Right lobe of liver (tissue), 6 donors: ENCODE results near the gene RTF1. TPM values are rescaled to one million over a fixed set of nuclear protein-coding genes. Genes with fewer than 3 reads are reported as not detected.

Experiments
- ATAC-seq, 4 donors: fragments of 200-7000 bp; cut with Tn5 transposase; one replicate each; pipeline ENCODE4 v1.9.1; 2020; ENCODE audit warnings: mild to moderate bottlenecking in 4 of 4, moderate library complexity in 4 of 4
- DNase-seq, 3 donors: peaks; one replicate each; pipeline ENCODE4 v3.0.0-alpha.2; 2020
- H3K27ac ChIP-seq, 3 donors: fragments of 200-600 bp; one replicate each; pipeline ENCODE4 v1.8.0; 2022
- H3K27me3 ChIP-seq, 2 donors: fragments of 200-600 bp; one replicate each; pipeline ENCODE4 v1.8.0; 2022
- H3K36me3 ChIP-seq, 4 donors: fragments of 200-600 bp; sonication (generic) in 1 of 4; one replicate each; pipeline versions ENCODE4 v1.5.1 to v1.8.0; 2017 to 2022; ENCODE audit warnings: control low read depth in 1 of 4
- H3K4me1 ChIP-seq, 4 donors: fragments of 200-600 bp; sonication (generic) in 1 of 4; one replicate each; pipeline versions ENCODE4 v1.5.1 to v1.8.0; 2017 to 2022; ENCODE audit warnings: control low read depth in 1 of 4
- H3K4me3 ChIP-seq, 3 donors: fragments of 200-600 bp; one replicate each; pipeline ENCODE4 v1.8.0; 2022
- H3K9me3 ChIP-seq, 4 donors: fragments of 200-600 bp; sonication (generic) in 1 of 4; one replicate each; pipeline versions ENCODE4 v1.5.1 to v1.8.0; 2017 to 2022; ENCODE audit warnings: control low read depth in 1 of 4
- CTCF ChIP-seq, 4 donors: fragments of 200-600 bp in 3 of 4; fragments of 450-650 bp in 1 of 4; IDR thresholded peaks; one replicate each; pipeline versions ENCODE4 v1.5.1 to v1.8.0; 2016 to 2022; ENCODE audit warnings: antibody characterized with exemption in 4 of 4, mild to moderate bottlenecking in 2 of 4
- POLR2A ChIP-seq: fragments of 450-650 bp; IDR thresholded peaks from one replicate; pipeline ENCODE4 v1.6.1; 2017; ENCODE audit warnings: antibody characterized with exemption, mild to moderate bottlenecking
- WGBS: methylation state at CpG from one replicate; pipeline ENCODE4 v1.1.6; 2018; ENCODE audit warnings: low coverage, low lambda C conversion rate; ENCODE audit not compliant: insufficient coverage; ENCODE audit errors: missing lambda C conversion rate; 5-methylcytosine and 5-hydroxymethylcytosine counted together
- intact Hi-C, 2 donors: fragments of 100-400 bp; cut with DNase I; formaldehyde crosslinking; loops; one replicate each; pipeline versions ENCODE4 v1.11.2 to v1.14.1; 2022
- total RNA-seq, 6 experiments: library from RNA; depleted of rRNA in 2 of 6; stranded (reverse); fragments of >200 nt in 2 of 6; fragmentation: NEBNext Ultra II Directional in 3 of 6; extraction: Animal tissue kit (Norgen Biotek cat#: 25700) in 3 of 6; gene quantifications; one replicate each; pipeline versions ENCODE4 v1.1.0 to v1.2.4, GENCODE V29; 2016 to 2023
- donor health status: DM: no; HTN: yes; CAD: no.
- donor health status: DM: no; HTN: no; CAD: no.
- donor health status: DM: no; HTN: no; CAD: no.
- donor health status: DM: no; HTN: yes; CAD: no.
- donor health status: DM: no; HTN: yes; CAD: no.

Gene RTF1
- total RNA-seq, 6 experiments from 2014 or later: 10.5 to 21.5 (median 14.2) TPM

- no peak overlapping the region for H3K4me3 ChIP-seq
- H3K27me3 ChIP-seq: no peaks in the 10 kb centered on the region
- H3K36me3 ChIP-seq: peaks cover 0 to 78% (median 29%) of the 10 kb centered on the region in 4 donors
- WGBS: 26% methylated on average over 2 of the region's 2 CpGs
- TF ChIP-seq CTCF (IDR thresholded peaks at IDR 0.05) (peak in 1 of 4 donors; percentile 0), POLR2A (no peak)
- ATAC-seq (peak; percentile 72 to 85 (median 75)), DNase-seq (peak in 1 of 3 donors; percentile 30)
- peaks cover 0 to 23% (median 8%) of the 10 kb centered on the region in 4 donors for H3K4me1 ChIP-seq
- no peaks in the 10 kb centered on the region for H3K9me3 ChIP-seq
- H3K27ac ChIP-seq: peak overlapping the region; percentile 48 to 91 (median 84)
- intact Hi-C loops: no loop called here
Measured at GRCh38 chr15:41474941-41475340, 58.0 kb downstream of the RTF1 start.

- Histone ChIP-seq H3K27ac (no peak overlapping the region), H3K4me1 (peaks cover 0 to 23% (median 8%) of the 10 kb centered on the region in 4 donors), H3K27me3 (no peaks in the 10 kb centered on the region), H3K9me3 (no peaks in the 10 kb centered on the region), H3K4me3 (no peak overlapping the region), H3K36me3 (peaks cover 0 to 75% (median 28%) of the 10 kb centered on the region in 4 donors)
- TF ChIP-seq CTCF (IDR thresholded peaks at IDR 0.05): no peak
- no peak for TF ChIP-seq POLR2A
- no peak for ATAC-seq
- DNase-seq: no peak
- intact Hi-C loops: no loop called here
- 61% methylated on average over 5 of the region's 5 CpGs for WGBS
Measured at GRCh38 chr15:41476416-41477048, 59.6 kb downstream of the RTF1 start.

GRCh38 chr15:41480396-41481140 lies 63.7 kb downstream of the RTF1 start:
- ATAC-seq (no peak), DNase-seq (peak in 1 of 3 donors; percentile 29)
- Histone ChIP-seq H3K36me3 (peaks cover 0 to 58% (median 24%) of the 10 kb centered on the region in 4 donors), H3K9me3 (no peaks in the 10 kb centered on the region), H3K27ac (no peak overlapping the region), H3K4me3 (no peak overlapping the region), H3K4me1 (no peaks in the 10 kb centered on the region), H3K27me3 (no peaks in the 10 kb centered on the region)
- TF ChIP-seq CTCF (IDR thresholded peaks at IDR 0.05): no peak
- TF ChIP-seq POLR2A: no peak
- intact Hi-C loops: no loop called here
- 98% methylated on average over 6 of the region's 12 CpGs for WGBS

- DNase-seq (no peak), ATAC-seq (no peak)
- no peaks in the 10 kb centered on the region for H3K27me3 ChIP-seq
- no peaks in the 10 kb centered on the region for H3K9me3 ChIP-seq
- no peak for TF ChIP-seq POLR2A
- no peak for TF ChIP-seq CTCF (IDR thresholded peaks at IDR 0.05)
- 94% methylated on average over 9 of the region's 9 CpGs for WGBS
- no peaks in the 10 kb centered on the region for H3K4me1 ChIP-seq
- intact Hi-C loops: no loop called here
- H3K27ac ChIP-seq: no peak overlapping the region
- peaks cover 0 to 41% (median 14%) of the 10 kb centered on the region in 4 donors for H3K36me3 ChIP-seq
- H3K4me3 ChIP-seq: no peak overlapping the region
Measured at GRCh38 chr15:41482110-41482877, 65.4 kb downstream of the RTF1 start.
